MCF 10A (cell line): ENCODE results near the gene EIF4B. TPM values are rescaled to one million over a fixed set of nuclear protein-coding genes. Genes with fewer than 3 reads are reported as not detected.

Experiments used
- BruUV-seq: library from RNA; stranded (reverse); fragments of 400-500 nt; replicated peaks from 2 replicates; lab custom pipeline; 2021; lab: Mats Ljungman, UMichigan
- CTCF ChIA-PET: fragments of 300-600 bp; sonication (Branson Sonifier 250); formaldehyde crosslinking; extraction: SDS; loops from one replicate; lab custom pipeline; 2021; ENCODE audit warnings: antibody characterized with exemption, inconsistent platforms; lab: Yijun Ruan, JAX
- POLR2A ChIA-PET: fragments of 300-600, 350-650 bp; sonication (Branson Sonifier 250); formaldehyde crosslinking; extraction: SDS; loops from one replicate; lab custom pipeline; 2020; ENCODE audit warnings: antibody characterized with exemption, inconsistent platforms; lab: Yijun Ruan, JAX
- DNase-seq: peaks from one replicate; pipeline ENCODE4 v3.0.0-alpha.2; 2018; ENCODE audit not compliant: unreplicated experiment
- H3K27ac Mint-ChIP-seq: one replicate; pipeline ENCODE4 v1.8.0; 2022; ENCODE audit warnings: mild to moderate bottlenecking, low read depth, mixed read lengths; ENCODE audit not compliant: unreplicated experiment
- H3K27me3 Mint-ChIP-seq: one replicate; pipeline ENCODE4 v1.8.0; 2022; ENCODE audit warnings: mixed read lengths; ENCODE audit not compliant: insufficient read depth, unreplicated experiment
- H3K36me3 Mint-ChIP-seq: one replicate; pipeline ENCODE4 v1.8.0; 2022; ENCODE audit warnings: mild to moderate bottlenecking, moderate library complexity, mixed read lengths; ENCODE audit not compliant: insufficient read depth, unreplicated experiment
- H3K4me1 Mint-ChIP-seq: one replicate; pipeline ENCODE4 v1.8.0; 2022; ENCODE audit warnings: mixed read lengths; ENCODE audit not compliant: insufficient read depth, unreplicated experiment
- H3K4me3 Mint-ChIP-seq: one replicate; pipeline ENCODE4 v1.8.0; 2022; ENCODE audit warnings: mild to moderate bottlenecking, moderate library complexity, mixed read lengths; ENCODE audit not compliant: unreplicated experiment
- H3K9me3 Mint-ChIP-seq: one replicate; pipeline ENCODE4 v1.8.0; 2022; ENCODE audit warnings: mixed read lengths; ENCODE audit not compliant: unreplicated experiment
- intact Hi-C: fragments of 100-400 bp; cut with micrococcal nuclease; formaldehyde crosslinking; loops from 2 replicates; pipeline ENCODE4 v1.14.1; 2022
- total RNA-seq: library from RNA; stranded (reverse); gene quantifications from 2 replicates; pipeline ENCODE4 v1.2.3, GENCODE V29; 2022
- TF ChIP-seq, protein P1 (sequence below): fragments of 200-600 bp; IDR thresholded peaks from one replicate; pipeline ENCODE4 v1.8.0; 2022; ENCODE audit warnings: antibody characterized with exemption, mild to moderate bottlenecking; ENCODE audit not compliant: unreplicated experiment

The EIF4B gene
- total RNA-seq, 1 experiment from 2014 or later: 658 TPM

DNA sequence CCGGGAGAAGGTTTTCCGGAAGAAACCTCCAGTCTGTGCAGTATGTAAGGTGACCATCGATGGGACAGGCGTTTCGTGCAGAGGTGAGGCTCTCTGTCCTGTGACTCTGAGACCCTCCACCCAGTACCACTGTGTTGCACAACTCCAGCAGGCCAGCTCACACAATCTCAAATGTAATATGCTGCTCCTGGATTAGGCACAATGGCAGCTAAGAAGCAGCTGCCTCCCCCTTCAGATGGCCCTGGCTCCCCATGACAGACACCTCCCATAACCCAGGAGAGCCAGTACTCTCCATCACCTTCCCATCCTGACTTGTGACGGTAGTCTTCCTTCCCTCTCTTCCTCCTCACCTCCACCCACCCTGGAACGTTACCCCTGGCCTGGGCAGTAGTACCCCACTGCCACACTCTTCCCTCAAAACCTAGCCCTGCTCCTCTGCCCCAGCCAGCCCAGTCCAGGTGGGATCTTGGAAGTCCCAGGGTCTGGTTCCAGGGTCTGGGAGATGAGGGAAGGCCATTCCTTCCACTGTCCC is 45.7 kb downstream of the EIF4B start:
- ChIA-PET POLR2A (interaction anchor here (0.6 to 1.5 kb wide), 6 partner anchors 27 to 846 kb away, joined by 3 to 7 read pairs (median 3); partner anchors contain the start of genes EIF4B, KRT18 and SPRYD3), CTCF (interaction anchor here (1.1 to 1.4 kb wide), 2 partner anchors 13 to 14 kb away, joined by 4 to 10 read pairs; no protein-coding TSS in a partner anchor)
- H3K27ac Mint-ChIP-seq: peak overlapping the region; percentile 59
- BruUV-seq: no TSS peak
- H3K36me3 Mint-ChIP-seq: peaks cover 13% of the 10 kb centered on the region
- TF ChIP-seq, protein P1, sequence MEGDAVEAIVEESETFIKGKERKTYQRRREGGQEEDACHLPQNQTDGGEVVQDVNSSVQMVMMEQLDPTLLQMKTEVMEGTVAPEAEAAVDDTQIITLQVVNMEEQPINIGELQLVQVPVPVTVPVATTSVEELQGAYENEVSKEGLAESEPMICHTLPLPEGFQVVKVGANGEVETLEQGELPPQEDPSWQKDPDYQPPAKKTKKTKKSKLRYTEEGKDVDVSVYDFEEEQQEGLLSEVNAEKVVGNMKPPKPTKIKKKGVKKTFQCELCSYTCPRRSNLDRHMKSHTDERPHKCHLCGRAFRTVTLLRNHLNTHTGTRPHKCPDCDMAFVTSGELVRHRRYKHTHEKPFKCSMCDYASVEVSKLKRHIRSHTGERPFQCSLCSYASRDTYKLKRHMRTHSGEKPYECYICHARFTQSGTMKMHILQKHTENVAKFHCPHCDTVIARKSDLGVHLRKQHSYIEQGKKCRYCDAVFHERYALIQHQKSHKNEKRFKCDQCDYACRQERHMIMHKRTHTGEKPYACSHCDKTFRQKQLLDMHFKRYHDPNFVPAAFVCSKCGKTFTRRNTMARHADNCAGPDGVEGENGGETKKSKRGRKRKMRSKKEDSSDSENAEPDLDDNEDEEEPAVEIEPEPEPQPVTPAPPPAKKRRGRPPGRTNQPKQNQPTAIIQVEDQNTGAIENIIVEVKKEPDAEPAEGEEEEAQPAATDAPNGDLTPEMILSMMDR: no peak
- H3K27me3 Mint-ChIP-seq: no peaks in the 10 kb centered on the region
- intact Hi-C loops: no loop called here
- H3K4me3 Mint-ChIP-seq: peak overlapping the region; percentile 80
- H3K4me1 Mint-ChIP-seq: peaks cover 43% of the 10 kb centered on the region
- no peaks in the 10 kb centered on the region for H3K9me3 Mint-ChIP-seq
- DNase-seq: no peak

DNA sequence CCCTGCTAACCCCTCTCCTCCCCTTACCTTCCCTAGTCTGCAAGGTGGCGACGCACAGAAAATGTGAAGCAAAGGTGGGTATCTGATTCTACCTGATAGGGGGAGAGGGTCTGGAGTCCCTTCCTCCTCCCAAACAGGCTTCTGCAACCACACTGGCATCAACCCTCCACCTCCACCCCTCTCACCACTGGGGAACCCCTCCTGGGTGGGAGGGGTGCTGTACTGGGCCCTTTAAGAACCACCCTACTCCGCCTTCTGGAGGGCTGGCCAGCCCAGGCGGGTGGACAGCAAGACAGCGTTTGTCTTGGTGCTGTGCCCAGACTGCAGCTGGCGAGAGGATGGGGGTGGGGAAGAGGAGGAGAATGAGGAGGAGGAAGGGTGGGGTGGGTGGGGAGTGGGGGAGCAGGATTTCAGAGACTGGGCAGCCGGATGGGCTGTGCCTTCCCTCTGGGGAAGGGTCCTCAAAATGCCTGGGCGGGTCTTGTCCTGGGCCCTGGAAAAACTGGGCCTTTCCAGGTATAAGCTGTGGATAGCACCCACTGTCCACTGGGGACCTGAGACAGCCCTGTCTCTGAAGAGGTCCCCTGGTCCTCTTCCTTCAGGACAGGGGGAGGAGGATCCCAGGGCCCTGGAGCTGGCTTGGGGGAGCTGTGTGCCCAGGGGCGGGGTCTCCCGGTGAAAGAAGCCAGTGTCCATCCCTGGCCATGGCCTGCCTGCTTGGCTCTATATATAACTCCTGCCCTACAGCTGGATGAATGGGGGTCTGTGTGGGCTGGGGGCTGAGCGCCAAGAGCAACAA is 46.4 kb downstream of the EIF4B start:
- POLR2A ChIA-PET: interaction anchor here (0.7 to 3.1 kb wide), 7 partner anchors 9 to 60 kb away, joined by 3 to 16 read pairs (median 3); partner anchors contain the start of genes EIF4B and SPRYD3
- intact Hi-C loops: no loop called here
- DNase-seq: peak; percentile 82
- TF ChIP-seq, protein P1: no peak
- no peaks in the 10 kb centered on the region for H3K27me3 Mint-ChIP-seq
- no TSS peak for BruUV-seq
- CTCF ChIA-PET: interaction anchor here (0.7 to 2.7 kb wide), 10 partner anchors 9 to 439 kb away, joined by 3 to 25 read pairs (median 8); partner anchors contain the start of genes AAAS and IGFBP6
- H3K4me3 Mint-ChIP-seq: peak overlapping the region; percentile 80
- peaks cover 41% of the 10 kb centered on the region for H3K4me1 Mint-ChIP-seq
- peaks cover 13% of the 10 kb centered on the region for H3K36me3 Mint-ChIP-seq
- peak overlapping the region; percentile 97 for H3K27ac Mint-ChIP-seq
- no peaks in the 10 kb centered on the region for H3K9me3 Mint-ChIP-seq

DNA sequence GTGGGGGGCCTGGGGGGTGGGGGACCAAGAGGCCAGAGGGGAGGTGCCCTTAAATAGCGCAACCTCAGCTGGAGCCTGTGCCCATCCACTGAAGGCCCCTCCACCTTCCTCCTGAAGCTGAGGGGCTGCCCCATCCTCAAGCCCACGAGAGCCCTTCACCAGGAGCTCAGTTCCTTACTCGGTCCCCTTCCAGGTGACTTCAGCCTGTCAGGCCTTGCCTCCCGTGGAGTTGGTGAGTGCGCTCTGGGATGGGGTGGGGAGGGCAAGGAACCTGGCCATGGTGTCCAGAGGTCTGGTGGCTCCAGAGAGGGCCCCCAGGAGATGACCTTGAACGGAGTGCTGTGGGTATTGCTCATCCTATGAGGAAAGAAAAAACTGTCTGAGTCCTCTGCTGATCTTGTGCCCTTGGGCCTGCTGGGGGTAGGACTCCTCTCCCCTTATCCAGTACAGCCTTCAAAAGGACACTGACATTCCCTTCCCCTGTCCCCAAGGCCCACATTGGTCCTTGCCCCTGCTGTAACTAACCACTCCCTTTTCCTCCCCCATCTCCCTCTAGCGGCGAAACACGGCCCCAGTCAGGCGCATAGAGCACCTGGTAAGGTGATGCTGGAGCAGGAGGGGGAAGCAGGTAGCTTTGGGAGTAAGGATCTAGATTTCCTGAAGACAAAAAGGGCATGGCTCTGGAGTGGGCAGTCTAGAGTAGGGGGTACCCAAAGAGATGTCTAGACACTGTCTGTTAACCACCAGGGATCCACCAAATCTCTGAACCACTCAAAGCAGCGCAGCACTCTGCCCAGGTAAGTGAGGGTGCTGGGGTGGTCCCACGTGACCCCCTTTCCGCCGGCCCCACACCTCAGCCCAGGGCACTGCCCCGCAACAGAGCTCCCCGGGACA is 47.2 kb downstream of the EIF4B start:
- ChIA-PET CTCF (interaction anchor here (0.6 to 2.7 kb wide), 14 partner anchors 9 to 439 kb away, joined by 3 to 25 read pairs (median 4); partner anchors contain the start of genes AAAS and IGFBP6), POLR2A (interaction anchor here (0.6 to 3.1 kb wide), 18 partner anchors 9 to 470 kb away, joined by 3 to 23 read pairs (median 4); partner anchors contain the start of genes CSAD, EIF4B, IGFBP6 and SOAT2)
- TSS peak; percentile 23 for BruUV-seq
- Mint-ChIP-seq H3K4me1 (peaks cover 40% of the 10 kb centered on the region), H3K27me3 (no peaks in the 10 kb centered on the region), H3K9me3 (no peaks in the 10 kb centered on the region), H3K4me3 (peak overlapping the region; percentile 80), H3K36me3 (peaks cover 16% of the 10 kb centered on the region), H3K27ac (peak overlapping the region; percentile 97)
- intact Hi-C loops: no loop called here
- TF ChIP-seq, protein P1: peak; percentile 37
- peak; percentile 79 for DNase-seq
